Mesenchymal stem cell (in vitro differentiated cells and primary cell): ENCODE results near the gene PLXNB2.

Experiments used
- DNase-seq: peaks from one replicate; pipeline ENCODE4 v3.0.0-alpha.2; 2013
- H2AFZ ChIP-seq: one replicate; pipeline ENCODE4 v1.6.1; 2013; ENCODE audit warnings: low read depth, mild to moderate bottlenecking, control low read depth, inconsistent platforms, low read length, moderate library complexity
- H2AK5ac ChIP-seq: 2 replicates; pipeline ENCODE4 v1.6.1; 2013; ENCODE audit warnings: low read length, moderate library complexity, mild to moderate bottlenecking, inconsistent platforms; ENCODE audit not compliant: severe bottlenecking
- H2BK120ac ChIP-seq: one replicate; pipeline ENCODE4 v1.6.1; 2013; ENCODE audit warnings: low read depth, mild to moderate bottlenecking, inconsistent platforms, low read length, moderate library complexity
- H2BK12ac ChIP-seq, 2 experiments: one replicate each; pipeline ENCODE4 v1.6.1; 2013; ENCODE audit warnings: inconsistent platforms in 2 of 2, low read length in 2 of 2, mild to moderate bottlenecking in 2 of 2, moderate library complexity in 2 of 2, control low read depth in 1 of 2
- H2BK15ac ChIP-seq: one replicate; pipeline ENCODE4 v1.6.1; 2013; ENCODE audit warnings: mild to moderate bottlenecking, low read depth, inconsistent platforms; ENCODE audit not compliant: poor library complexity, severe bottlenecking
- H2BK5ac ChIP-seq: 2 replicates; pipeline ENCODE4 v1.6.1; 2013; ENCODE audit warnings: low read depth, mild to moderate bottlenecking, low read length, control low read depth, inconsistent platforms; ENCODE audit not compliant: poor library complexity, severe bottlenecking
- H3K14ac ChIP-seq, 2 experiments: one replicate each; pipeline ENCODE4 v1.6.1; 2013; ENCODE audit warnings: inconsistent platforms in 2 of 2, low read length in 2 of 2, control low read depth in 1 of 2, mild to moderate bottlenecking in 1 of 2, moderate library complexity in 1 of 2
- H3K18ac ChIP-seq, 2 experiments: one replicate each; pipeline ENCODE4 v1.6.1; 2013; ENCODE audit warnings: inconsistent platforms in 2 of 2, low read length in 2 of 2, control low read depth in 1 of 2, low read depth in 1 of 2, mild to moderate bottlenecking in 1 of 2
- H3K23ac ChIP-seq, 2 experiments: one replicate each; pipeline ENCODE4 v1.6.1; 2013; ENCODE audit warnings: inconsistent platforms in 2 of 2, low read length in 2 of 2, mild to moderate bottlenecking in 2 of 2, moderate library complexity in 2 of 2, control low read depth in 1 of 2
- H3K27ac ChIP-seq: 2 replicates; pipeline ENCODE4 v1.5.1; 2013; ENCODE audit warnings: mild to moderate bottlenecking, moderate library complexity, low read length, control low read depth, inconsistent platforms; ENCODE audit not compliant: poor library complexity, severe bottlenecking
- H3K27me3 ChIP-seq, 2 experiments: 2 replicates each; pipeline versions ENCODE4 v1.6.1 to v1.7.0; 2013; ENCODE audit warnings: low read length in 2 of 2, mild to moderate bottlenecking in 2 of 2, moderate library complexity in 2 of 2, control low read depth in 1 of 2, inconsistent platforms in 1 of 2; ENCODE audit not compliant: control insufficient read depth in 1 of 2, insufficient read depth in 1 of 2
- H3K36me3 ChIP-seq, 2 experiments: 2 replicates each; pipeline versions ENCODE4 v1.6.1 to v1.7.0; 2013; ENCODE audit warnings: low read length in 2 of 2, control low read depth in 1 of 2, inconsistent platforms in 1 of 2, low read depth in 1 of 2, mild to moderate bottlenecking in 1 of 2; ENCODE audit not compliant: insufficient read depth in 2 of 2, control insufficient read depth in 1 of 2
- H3K4ac ChIP-seq, 2 experiments: one replicate each; pipeline ENCODE4 v1.6.1; 2013; ENCODE audit warnings: inconsistent platforms in 2 of 2, low read length in 2 of 2, mild to moderate bottlenecking in 2 of 2, moderate library complexity in 2 of 2, control low read depth in 1 of 2, low read depth in 1 of 2
- H3K4me1 ChIP-seq: 2 replicates; pipeline ENCODE4 v1.6.1; 2013; ENCODE audit warnings: low read depth, low read length, control low read depth; ENCODE audit not compliant: control insufficient read depth, insufficient read depth
- H3K4me2 ChIP-seq: 2 replicates; pipeline ENCODE4 v1.6.1; 2013; ENCODE audit warnings: low read length, mild to moderate bottlenecking, inconsistent platforms; ENCODE audit not compliant: poor library complexity, severe bottlenecking
- H3K4me3 ChIP-seq, 2 experiments: 2 replicates each; pipeline versions ENCODE4 v1.5.1 to v1.7.0; 2013; ENCODE audit warnings: low read length in 2 of 2, mild to moderate bottlenecking in 2 of 2, control low read depth in 1 of 2, low read depth in 1 of 2; ENCODE audit not compliant: insufficient read depth in 1 of 2
- H3K79me1 ChIP-seq: replicated peaks from 2 replicates; pipeline ENCODE4 v1.6.1; 2013; ENCODE audit warnings: mild to moderate bottlenecking, control low read depth, low read length, inconsistent platforms; ENCODE audit not compliant: poor library complexity, severe bottlenecking
- H3K9ac ChIP-seq: 2 replicates; pipeline ENCODE4 v1.7.0; 2013; ENCODE audit warnings: mild to moderate bottlenecking, low read length, moderate library complexity
- H3K9me3 ChIP-seq: 2 replicates; pipeline ENCODE4 v1.7.0; 2013; ENCODE audit warnings: mild to moderate bottlenecking, low read length; ENCODE audit not compliant: control insufficient read depth
- H4K8ac ChIP-seq: one replicate; pipeline ENCODE4 v1.6.1; 2013; ENCODE audit warnings: inconsistent platforms, mild to moderate bottlenecking, low read length, moderate library complexity
- H4K91ac ChIP-seq: one replicate; pipeline ENCODE4 v1.6.1; 2013; ENCODE audit warnings: mild to moderate bottlenecking, low read length, inconsistent platforms
- WGBS: methylation state at CpG from one replicate; pipeline ENCODE4 v1.1.7; 2013; ENCODE audit warnings: mixed read lengths; 5-methylcytosine and 5-hydroxymethylcytosine counted together

The PLXNB2 gene

DNA sequence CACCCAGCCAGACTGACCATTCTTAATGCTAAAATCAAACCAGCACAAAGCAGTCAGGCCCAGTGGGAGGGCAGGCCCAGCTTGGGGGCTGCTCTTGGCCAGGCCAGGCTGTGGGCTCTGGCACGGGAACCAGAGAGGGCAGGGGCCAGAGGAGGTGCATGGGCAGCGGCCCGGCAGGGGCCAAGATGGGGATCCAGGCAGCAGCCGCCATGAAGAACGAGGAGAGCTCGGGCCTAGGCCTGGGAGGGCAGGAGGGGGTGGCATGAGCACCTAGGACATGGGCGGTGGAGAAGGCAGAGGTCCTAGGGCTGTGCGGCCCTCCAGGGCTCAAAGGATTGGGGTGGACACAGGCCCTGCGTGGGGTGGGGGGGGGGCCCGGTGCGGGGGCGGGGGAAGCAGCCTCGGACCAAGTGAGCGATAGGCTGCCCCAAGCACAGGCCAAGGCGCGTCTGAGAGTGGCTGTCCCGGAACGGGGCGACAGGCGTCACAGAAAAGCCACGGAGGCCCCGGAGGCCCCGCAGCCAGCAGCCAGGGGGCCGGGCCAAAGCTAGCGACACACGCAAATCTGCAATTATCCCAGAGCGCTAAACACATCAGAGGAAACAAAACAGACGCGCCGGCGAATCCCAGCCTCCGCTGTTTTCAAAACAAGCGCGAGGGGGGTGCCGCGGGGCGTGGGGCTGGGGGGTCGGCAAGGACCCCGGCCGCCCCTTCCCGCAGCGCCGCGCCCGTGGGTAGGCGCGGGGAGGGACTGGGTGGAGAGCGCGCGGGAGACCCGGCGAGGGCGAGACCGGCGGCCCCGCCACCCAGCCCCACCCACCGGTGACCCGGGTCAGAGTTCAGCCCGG lies 8.3 kb downstream of the PLXNB2 start:
- no peak overlapping the region for H3K9ac ChIP-seq
- 21% methylated on average over 48 of the region's 59 CpGs for WGBS
- peak overlapping the region; percentile 54 for H3K4me2 ChIP-seq
- peak overlapping the region; percentile 76 for H4K8ac ChIP-seq
- DNase-seq, result peak; percentile 85
- H3K79me1 ChIP-seq, result no peaks in the 10 kb centered on the region
- H2BK120ac ChIP-seq, result peak overlapping the region; percentile 78
- H3K27me3 ChIP-seq, result no peaks in the 10 kb centered on the region
- H4K91ac ChIP-seq, result peak overlapping the region; percentile 86
- H3K9me3 ChIP-seq, result no peaks in the 10 kb centered on the region
- no peak overlapping the region for H3K14ac ChIP-seq
- H3K4ac ChIP-seq, result peak overlapping the region; percentile 47 to 64
- H3K27ac ChIP-seq, result no peak overlapping the region
- peaks cover 89% of the 10 kb centered on the region for H3K4me1 ChIP-seq
- H2AK5ac ChIP-seq, result peak overlapping the region; percentile 40
- H2BK5ac ChIP-seq, result no peak overlapping the region
- peak overlapping the region in 1 of 2 experiments; percentile 90 for H3K23ac ChIP-seq
- peak overlapping the region in 1 of 2 experiments; percentile 28 for H3K4me3 ChIP-seq
- H2BK15ac ChIP-seq, result peak overlapping the region; percentile 33
- H2AFZ ChIP-seq, result no peak overlapping the region
- peak overlapping the region; percentile 81 to 89 for H3K18ac ChIP-seq
- peaks cover 13 to 63% of the 10 kb centered on the region in 2 experiments for H3K36me3 ChIP-seq
- peak overlapping the region in 1 of 2 experiments; percentile 12 for H2BK12ac ChIP-seq

DNA sequence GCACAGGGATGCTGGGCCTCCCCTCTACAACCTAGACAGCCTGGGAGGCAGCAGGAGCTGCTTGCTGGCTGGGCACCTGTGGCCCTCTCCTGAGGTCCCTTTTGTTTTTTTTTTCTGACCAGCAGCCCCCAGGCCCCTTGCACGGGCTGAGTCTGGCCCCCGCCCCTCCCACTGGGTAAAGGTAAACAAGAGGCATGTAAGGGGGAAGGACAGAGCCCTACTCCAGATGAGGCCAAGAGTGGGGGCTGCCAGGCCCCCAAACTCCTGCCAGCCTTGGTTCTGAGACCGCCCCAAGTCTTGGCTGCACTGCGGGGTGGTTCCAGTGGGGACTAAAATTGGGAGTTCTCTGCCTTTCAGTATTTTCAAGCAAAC lies 9.2 kb downstream of the PLXNB2 start:
- no peaks in the 10 kb centered on the region for H3K9me3 ChIP-seq
- 88% methylated on average over 4 of the region's 4 CpGs for WGBS

DNA sequence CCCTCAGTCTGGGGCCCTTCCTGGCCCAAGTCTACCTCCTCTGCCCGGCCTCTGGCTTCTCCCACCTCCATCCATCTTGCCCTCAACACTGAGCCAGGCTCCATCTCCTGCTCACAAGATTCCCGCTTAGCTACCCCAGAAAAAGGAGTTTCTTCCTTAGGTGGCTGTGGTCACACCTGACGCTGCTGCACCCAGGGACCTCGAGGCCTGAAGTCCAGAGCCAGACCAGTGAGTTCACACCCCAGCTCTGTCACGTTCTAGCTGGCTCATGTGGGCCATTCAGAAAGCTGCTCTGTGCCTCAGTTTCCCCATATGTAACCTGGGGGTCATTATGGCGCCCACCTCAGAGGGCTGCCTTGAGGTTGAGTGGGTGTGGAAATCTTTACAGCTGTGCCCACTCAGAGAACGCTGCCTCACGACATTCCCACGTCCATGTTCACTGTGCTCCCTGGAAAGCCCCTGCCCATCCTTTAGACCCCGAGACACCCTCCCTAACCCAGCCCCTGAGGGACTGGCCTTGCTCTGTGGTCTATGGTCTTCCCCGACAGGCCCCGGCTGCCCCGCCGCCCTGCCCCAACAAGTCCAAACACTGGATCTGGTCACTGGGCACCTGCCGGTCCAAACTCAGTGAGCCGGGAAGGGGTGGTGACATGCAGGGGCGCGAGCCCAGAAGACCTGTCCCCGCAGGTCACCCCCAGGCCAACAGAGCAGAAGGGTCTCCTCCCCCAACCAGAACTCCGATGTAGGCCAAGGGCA lies 9.8 kb downstream of the PLXNB2 start:
- H3K9me3 ChIP-seq, result no peaks in the 10 kb centered on the region
- H3K36me3 ChIP-seq, result peaks cover 12 to 56% of the 10 kb centered on the region in 2 experiments
- no peak overlapping the region for H2BK120ac ChIP-seq
- H3K4me3 ChIP-seq, result no peak overlapping the region
- peaks cover 87% of the 10 kb centered on the region for H3K4me1 ChIP-seq
- peak overlapping the region in 1 of 2 experiments; percentile 72 for H3K14ac ChIP-seq
- H2BK15ac ChIP-seq, result no peak overlapping the region
- no peak overlapping the region for H3K27ac ChIP-seq
- H3K23ac ChIP-seq, result peak overlapping the region in 1 of 2 experiments; percentile 23
- no peak overlapping the region for H3K4me2 ChIP-seq
- H3K27me3 ChIP-seq, result no peaks in the 10 kb centered on the region
- peak overlapping the region in 1 of 2 experiments; percentile 6 for H2BK12ac ChIP-seq
- H2AK5ac ChIP-seq, result peak overlapping the region; percentile 34
- H3K4ac ChIP-seq, result peak overlapping the region in 1 of 2 experiments; percentile 19
- no peak overlapping the region for H4K8ac ChIP-seq
- H4K91ac ChIP-seq, result no peak overlapping the region
- no peak overlapping the region for H2AFZ ChIP-seq
- no peaks in the 10 kb centered on the region for H3K79me1 ChIP-seq
- DNase-seq, result no peak
- H3K9ac ChIP-seq, result no peak overlapping the region
- 96% methylated on average over 20 of the region's 20 CpGs for WGBS
- H3K18ac ChIP-seq, result peak overlapping the region in 1 of 2 experiments; percentile 29
- H2BK5ac ChIP-seq, result no peak overlapping the region

More for the DNA sequence above, 9.2 kb downstream of the PLXNB2 start:
- Histone ChIP-seq H2BK120ac (no peak overlapping the region), H4K91ac (no peak overlapping the region), H2BK5ac (no peak overlapping the region), H3K23ac (peak overlapping the region in 1 of 2 experiments; percentile 23), H3K36me3 (peaks cover 13 to 60% of the 10 kb centered on the region in 2 experiments), H2BK12ac (no peak overlapping the region), H3K27me3 (no peaks in the 10 kb centered on the region), H3K27ac (no peak overlapping the region), H3K18ac (no peak overlapping the region), H2BK15ac (no peak overlapping the region), H3K4me3 (no peak overlapping the region), H3K4me1 (peaks cover 87% of the 10 kb centered on the region), H2AFZ (no peak overlapping the region), H3K79me1 (no peaks in the 10 kb centered on the region), H2AK5ac (no peak overlapping the region), H3K4me2 (no peak overlapping the region), H3K9ac (no peak overlapping the region), H3K14ac (no peak overlapping the region), H3K4ac (peak overlapping the region in 1 of 2 experiments; percentile 19), H4K8ac (no peak overlapping the region)
- DNase-seq, result no peak
